Endodermal cell (in vitro differentiated cells): ENCODE results near the gene VAV2. TPM values are rescaled to one million over a fixed set of nuclear protein-coding genes. Genes with fewer than 3 reads are reported as not detected.
A peak's percentile ranks its signal among the peaks of the same experiment; 100 is the strongest.

ENCODE experiments used
- DNase-seq: peaks from one replicate; pipeline ENCODE4 v3.0.0-alpha.2; 2017
- H3K27ac ChIP-seq: 2 replicates; pipeline ENCODE4 v1.5.1; 2013; ENCODE audit warnings: mild to moderate bottlenecking, low read depth, low read length, moderate library complexity
- H3K27me3 ChIP-seq: 2 replicates; pipeline ENCODE4 v1.6.1; 2013; ENCODE audit warnings: mild to moderate bottlenecking, low read length, moderate library complexity; ENCODE audit not compliant: insufficient read depth, control insufficient read depth, poor library complexity, severe bottlenecking
- H3K36me3 ChIP-seq: 2 replicates; pipeline ENCODE4 v1.7.0; 2013; ENCODE audit warnings: mild to moderate bottlenecking, low read length, moderate library complexity; ENCODE audit not compliant: control insufficient read depth, insufficient read depth
- H3K4me1 ChIP-seq: one replicate; pipeline ENCODE4 v1.7.0; 2013; ENCODE audit warnings: low read length; ENCODE audit not compliant: control insufficient read depth, insufficient read depth
- H3K4me3 ChIP-seq: 2 replicates; pipeline ENCODE4 v1.5.1; 2013; ENCODE audit warnings: mild to moderate bottlenecking, low read length, moderate library complexity
- H3K9ac ChIP-seq: 2 replicates; pipeline ENCODE4 v1.6.1; 2013; ENCODE audit warnings: mild to moderate bottlenecking, low read length, moderate library complexity; ENCODE audit not compliant: poor library complexity, severe bottlenecking; ENCODE audit errors: extremely low read depth
- H3K9me3 ChIP-seq: 2 replicates; pipeline ENCODE4 v1.6.1; 2013; ENCODE audit warnings: mild to moderate bottlenecking, low read length, moderate library complexity; ENCODE audit not compliant: control insufficient read depth
- H3K27ac Mint-ChIP-seq: 2 replicates; pipeline ENCODE4 v1.8.0; 2020; ENCODE audit warnings: mixed read lengths
- H3K27me3 Mint-ChIP-seq: 2 replicates; pipeline ENCODE4 v1.8.0; 2021; ENCODE audit warnings: mild to moderate bottlenecking, mixed read lengths; ENCODE audit not compliant: insufficient read depth
- H3K36me3 Mint-ChIP-seq: 2 replicates; pipeline ENCODE4 v1.8.0; 2020; ENCODE audit warnings: low read depth, mixed read lengths
- H3K4me1 Mint-ChIP-seq: 2 replicates; pipeline ENCODE4 v1.8.0; 2020; ENCODE audit warnings: mixed read lengths
- H3K4me3 Mint-ChIP-seq: 2 replicates; pipeline ENCODE4 v1.8.0; 2020; ENCODE audit warnings: mild to moderate bottlenecking, moderate library complexity, mixed read lengths
- H3K9me3 Mint-ChIP-seq: 2 replicates; pipeline ENCODE4 v1.8.0; 2020; ENCODE audit warnings: mild to moderate bottlenecking, mixed read lengths
- CTCF ChIP-seq: fragments of 200-600 bp; sonication (generic); conservative IDR thresholded peaks from 2 replicates; pipeline ENCODE4 v1.5.0; 2021; ENCODE audit warnings: antibody characterized with exemption, mild to moderate bottlenecking
- WGBS, 2 experiments: methylation state at CpG; one replicate each; pipeline versions ENCODE4 v1.1.5 to v1.1.7; 2013; ENCODE audit warnings: missing lambda C conversion rate in 2 of 2, mixed read lengths in 1 of 2; ENCODE audit not compliant: insufficient coverage in 1 of 2, insufficient read length in 1 of 2; 5-methylcytosine and 5-hydroxymethylcytosine counted together
- total RNA-seq, 2 donors: library from RNA; stranded (reverse); fragmentation: NEBNext Ultra II Directional in 1 of 2; extraction: Animal tissue kit (Norgen Biotek cat#: 25700) in 1 of 2; gene quantifications; 2 replicates in 1 of 2; 3 replicates in 1 of 2; pipeline ENCODE4 v1.2.1, GENCODE V29; 2021

Gene VAV2
- total RNA-seq, 2 donors from 2014 or later: 29.8 to 35.9 TPM

- Mint-ChIP-seq H3K27ac (no peak overlapping the region), H3K4me1 (peaks cover 3% of the 10 kb centered on the region), H3K36me3 (peaks cover 27% of the 10 kb centered on the region), H3K27me3 (no peaks in the 10 kb centered on the region), H3K9me3 (no peaks in the 10 kb centered on the region), H3K4me3 (no peak overlapping the region)
- no peak overlapping the region for H3K9ac ChIP-seq
- peak overlapping the region; percentile 66 for H3K27ac ChIP-seq
- DNase-seq: no peak
- no peak for TF ChIP-seq CTCF
- H3K4me1 ChIP-seq: no peaks in the 10 kb centered on the region
- H3K36me3 ChIP-seq: no peaks in the 10 kb centered on the region
- 92 to 94% methylated on average over 7 to 19 of the region's 19 CpGs for WGBS, 2 experiments
- no peak overlapping the region for H3K4me3 ChIP-seq
- no peaks in the 10 kb centered on the region for H3K9me3 ChIP-seq
- no peaks in the 10 kb centered on the region for H3K27me3 ChIP-seq
Observed at GRCh38 chr9:133934482-133935232, 57.5 kb downstream of the VAV2 start.

GRCh38 chr9:133933426-133934026, 58.6 kb downstream of the VAV2 start:
- no peak overlapping the region for H3K27ac Mint-ChIP-seq
- no peaks in the 10 kb centered on the region for H3K4me1 Mint-ChIP-seq
- no peaks in the 10 kb centered on the region for H3K27me3 Mint-ChIP-seq
- no peak overlapping the region for H3K27ac ChIP-seq
- H3K4me1 ChIP-seq: no peaks in the 10 kb centered on the region
- WGBS, 2 experiments: 74 to 79% methylated on average over 6 of the region's 6 CpGs
- no peak for DNase-seq
- H3K4me3 Mint-ChIP-seq: no peak overlapping the region
- no peaks in the 10 kb centered on the region for H3K9me3 ChIP-seq
- TF ChIP-seq CTCF: no peak
- H3K9ac ChIP-seq: no peak overlapping the region
- no peak overlapping the region for H3K4me3 ChIP-seq
- H3K27me3 ChIP-seq: no peaks in the 10 kb centered on the region
- no peaks in the 10 kb centered on the region for H3K36me3 ChIP-seq
- H3K9me3 Mint-ChIP-seq: no peaks in the 10 kb centered on the region
- H3K36me3 Mint-ChIP-seq: peaks cover 26% of the 10 kb centered on the region

- Histone ChIP-seq H3K36me3 (no peaks in the 10 kb centered on the region), H3K27ac (no peak overlapping the region), H3K4me1 (no peaks in the 10 kb centered on the region), H3K27me3 (no peaks in the 10 kb centered on the region), H3K4me3 (no peak overlapping the region), H3K9me3 (no peaks in the 10 kb centered on the region), H3K9ac (no peak overlapping the region)
- no peak for DNase-seq
- no peaks in the 10 kb centered on the region for H3K9me3 Mint-ChIP-seq
- no peaks in the 10 kb centered on the region for H3K4me1 Mint-ChIP-seq
- no peak overlapping the region for H3K27ac Mint-ChIP-seq
- peaks cover 29% of the 10 kb centered on the region for H3K36me3 Mint-ChIP-seq
- H3K4me3 Mint-ChIP-seq: no peak overlapping the region
- no peak for TF ChIP-seq CTCF
- WGBS, 2 experiments: 84% methylated on average over 8 of the region's 9 CpGs
- no peaks in the 10 kb centered on the region for H3K27me3 Mint-ChIP-seq
Observed at GRCh38 chr9:133932633-133933032, 59.5 kb downstream of the VAV2 start.
